ENCODE results near the gene RAPSN. TPM values are rescaled to one million over a fixed set of nuclear protein-coding genes. Genes with fewer than 3 reads are reported as not detected.

Gene RAPSN
- total RNA-seq, 1 donor from 2014 or later, result 2.2 TPM

DNA sequence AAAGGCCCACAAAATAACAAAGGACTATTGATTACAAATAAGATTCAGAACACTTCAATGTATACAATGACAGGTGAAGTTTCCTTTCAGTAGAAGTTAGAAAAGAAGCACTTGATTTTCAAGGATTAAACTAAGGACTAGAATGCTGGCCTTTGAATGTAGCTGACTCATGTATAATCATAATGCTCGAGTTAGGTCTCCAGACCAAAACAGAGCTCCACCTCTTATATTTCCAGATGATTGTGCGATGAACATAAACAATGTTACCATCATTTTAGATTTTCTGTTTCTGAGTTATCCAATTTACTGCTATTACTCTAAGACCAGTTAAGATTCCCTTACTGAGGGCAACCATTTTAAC is 40.4 kb upstream of the RAPSN start:
- H3K4me3 ChIP-seq, result no peak overlapping the region
- peaks cover 32% of the 10 kb centered on the region for H3K4me1 ChIP-seq
- peaks cover 24% of the 10 kb centered on the region for H3K36me3 ChIP-seq
- TF ChIP-seq, protein P1, sequence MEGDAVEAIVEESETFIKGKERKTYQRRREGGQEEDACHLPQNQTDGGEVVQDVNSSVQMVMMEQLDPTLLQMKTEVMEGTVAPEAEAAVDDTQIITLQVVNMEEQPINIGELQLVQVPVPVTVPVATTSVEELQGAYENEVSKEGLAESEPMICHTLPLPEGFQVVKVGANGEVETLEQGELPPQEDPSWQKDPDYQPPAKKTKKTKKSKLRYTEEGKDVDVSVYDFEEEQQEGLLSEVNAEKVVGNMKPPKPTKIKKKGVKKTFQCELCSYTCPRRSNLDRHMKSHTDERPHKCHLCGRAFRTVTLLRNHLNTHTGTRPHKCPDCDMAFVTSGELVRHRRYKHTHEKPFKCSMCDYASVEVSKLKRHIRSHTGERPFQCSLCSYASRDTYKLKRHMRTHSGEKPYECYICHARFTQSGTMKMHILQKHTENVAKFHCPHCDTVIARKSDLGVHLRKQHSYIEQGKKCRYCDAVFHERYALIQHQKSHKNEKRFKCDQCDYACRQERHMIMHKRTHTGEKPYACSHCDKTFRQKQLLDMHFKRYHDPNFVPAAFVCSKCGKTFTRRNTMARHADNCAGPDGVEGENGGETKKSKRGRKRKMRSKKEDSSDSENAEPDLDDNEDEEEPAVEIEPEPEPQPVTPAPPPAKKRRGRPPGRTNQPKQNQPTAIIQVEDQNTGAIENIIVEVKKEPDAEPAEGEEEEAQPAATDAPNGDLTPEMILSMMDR (IDR thresholded peaks at IDR 0.05; ENCODE audit: borderline replicate concordance), result no peak
- no peak for DNase-seq
- no peaks in the 10 kb centered on the region for H3K27me3 ChIP-seq (ENCODE audit: low read depth)
- intact Hi-C loops (cut with micrococcal nuclease), result no loop called here
- no peak overlapping the region for H3K27ac ChIP-seq (replicated peaks)
- H3K9me3 ChIP-seq (replicated peaks), result no peaks in the 10 kb centered on the region

GRCh38 chr11:47488674-47489394 is 39.9 kb upstream of the RAPSN start:
- no peak overlapping the region for H3K4me3 ChIP-seq
- peak overlapping the region; percentile 17 for H3K27ac ChIP-seq (replicated peaks)
- TF ChIP-seq, protein P1 (IDR thresholded peaks at IDR 0.05; ENCODE audit: borderline replicate concordance), result no peak

DNA sequence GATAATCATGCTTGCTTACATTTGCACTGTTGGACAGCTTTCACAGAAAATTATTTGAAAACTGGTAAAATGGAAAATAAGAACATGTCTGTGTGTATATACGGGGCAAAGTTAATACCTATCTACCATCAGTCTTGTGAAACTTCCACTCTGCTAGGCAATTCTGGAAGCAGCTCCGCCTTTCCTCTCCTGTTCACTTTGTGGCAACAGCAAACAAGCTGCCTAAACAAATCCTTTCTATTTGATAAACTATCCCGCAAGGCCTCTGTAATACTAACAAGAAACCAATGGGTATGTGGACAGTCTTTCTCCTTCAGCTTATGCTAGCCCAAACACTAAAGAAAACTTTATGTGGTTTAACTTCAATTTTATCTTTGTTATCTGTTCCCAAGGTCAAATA is 39.2 kb upstream of the RAPSN start:
- peaks cover 37% of the 10 kb centered on the region for H3K36me3 ChIP-seq
- H3K4me3 ChIP-seq, result no peak overlapping the region
- DNase-seq, result no peak
- H3K27me3 ChIP-seq (ENCODE audit: low read depth), result no peaks in the 10 kb centered on the region
- peak overlapping the region; percentile 17 for H3K27ac ChIP-seq (replicated peaks)
- TF ChIP-seq, protein P1 (IDR thresholded peaks at IDR 0.05; ENCODE audit: borderline replicate concordance), result no peak
- intact Hi-C loops (cut with micrococcal nuclease), result no loop called here
- peaks cover 31% of the 10 kb centered on the region for H3K4me1 ChIP-seq
- no peaks in the 10 kb centered on the region for H3K9me3 ChIP-seq (replicated peaks)

More at GRCh38 chr11:47488674-47489394, 39.9 kb upstream of the RAPSN start:
- DNase-seq, result no peak
- no peaks in the 10 kb centered on the region for H3K27me3 ChIP-seq (ENCODE audit: low read depth)
- H3K36me3 ChIP-seq, result peaks cover 30% of the 10 kb centered on the region
- peaks cover 32% of the 10 kb centered on the region for H3K4me1 ChIP-seq
- intact Hi-C loops (cut with micrococcal nuclease), result no loop called here
- no peaks in the 10 kb centered on the region for H3K9me3 ChIP-seq (replicated peaks)

- Histone ChIP-seq H3K27me3 (ENCODE audit: low read depth) (no peaks in the 10 kb centered on the region), H3K4me1 (peaks cover 24% of the 10 kb centered on the region), H3K36me3 (peaks cover 44% of the 10 kb centered on the region), H3K9me3 (replicated peaks) (no peaks in the 10 kb centered on the region), H3K27ac (replicated peaks) (no peak overlapping the region), H3K4me3 (no peak overlapping the region)
- TF ChIP-seq, protein P1 (IDR thresholded peaks at IDR 0.05; ENCODE audit: borderline replicate concordance), result no peak
- DNase-seq, result no peak
- intact Hi-C loops (cut with micrococcal nuclease), result no loop called here
Measured at GRCh38 chr11:47487421-47487820, 38.5 kb upstream of the RAPSN start.

GRCh38 chr11:47485107-47485506 is 36.2 kb upstream of the RAPSN start:
- intact Hi-C loops (cut with micrococcal nuclease), result no loop called here
- DNase-seq, result no peak
- TF ChIP-seq, protein P1 (IDR thresholded peaks at IDR 0.05; ENCODE audit: borderline replicate concordance), result no peak
- peaks cover 21% of the 10 kb centered on the region for H3K4me1 ChIP-seq
- no peak overlapping the region for H3K27ac ChIP-seq (replicated peaks)
- no peaks in the 10 kb centered on the region for H3K9me3 ChIP-seq (replicated peaks)
- peaks cover 66% of the 10 kb centered on the region for H3K36me3 ChIP-seq
- no peak overlapping the region for H3K4me3 ChIP-seq
- H3K27me3 ChIP-seq (ENCODE audit: low read depth), result no peaks in the 10 kb centered on the region

Data from left ventricle myocardium inferior (tissue), 1 donor.